GM19240 (cell line): Measurements from ENCODE around the gene GABBR1.

ENCODE experiments used
- DNase-seq: peaks from one replicate; pipeline ENCODE4 v3.0.0; 2011; ENCODE audit warnings: low spot score; ENCODE audit not compliant: insufficient read length

Gene GABBR1

GRCh38 chr6:29567991-29568390, 65.0 kb downstream of the GABBR1 start:
- no peak for DNase-seq

GRCh38 chr6:29567541-29567940, 65.4 kb downstream of the GABBR1 start:
- DNase-seq, result no peak

GRCh38 chr6:29566856-29567255, 66.1 kb downstream of the GABBR1 start:
- no peak for DNase-seq

GRCh38 chr6:29564875-29565274, 68.1 kb downstream of the GABBR1 start:
- DNase-seq, result no peak

- no peak for DNase-seq
Observed at GRCh38 chr6:29563435-29563965, 69.5 kb downstream of the GABBR1 start.

GRCh38 chr6:29561606-29562181, 71.3 kb downstream of the GABBR1 start:
- DNase-seq, result no peak

- DNase-seq, result no peak
Observed at GRCh38 chr6:29561091-29561490, 71.9 kb downstream of the GABBR1 start.

GRCh38 chr6:29559524-29560287, 73.3 kb downstream of the GABBR1 start, which contains the start of gene UBD:
Gene UBD, minus strand, starts transcription at chr6:29559732. Its CDS starts 31 bp downstream, at chr6:29559701.
- DNase-seq, result no peak

GRCh38 chr6:29558439-29559079, 74.4 kb downstream of the GABBR1 start:
- no peak for DNase-seq

- DNase-seq, result no peak
Observed at GRCh38 chr6:29557320-29557719, 75.7 kb downstream of the GABBR1 start.

- DNase-seq, result no peak
Observed at GRCh38 chr6:29554764-29555163, 78.2 kb downstream of the GABBR1 start.

GRCh38 chr6:29553268-29554057, 79.5 kb downstream of the GABBR1 start:
- no peak for DNase-seq

GRCh38 chr6:29552512-29553051, 80.4 kb downstream of the GABBR1 start:
- DNase-seq, result no peak

- DNase-seq, result no peak
Observed at GRCh38 chr6:29547573-29547972, 85.4 kb downstream of the GABBR1 start.

GRCh38 chr6:29537714-29538403, 95.1 kb downstream of the GABBR1 start:
- no peak for DNase-seq

GRCh38 chr6:29532320-29532951, 100.5 kb downstream of the GABBR1 start:
- DNase-seq, result no peak

GRCh38 chr6:29531668-29532067, 101.3 kb downstream of the GABBR1 start:
- no peak for DNase-seq

- DNase-seq, result no peak
Observed at GRCh38 chr6:29530671-29531310, 102.2 kb downstream of the GABBR1 start.

- DNase-seq, result no peak
Observed at GRCh38 chr6:29529956-29530355, 103.0 kb downstream of the GABBR1 start.
